Amygdala (tissue), 56 donors: ENCODE measurements around the gene RGS6.

Experiments used
- DNase-seq, 56 donors: peaks; one replicate each; lab custom pipeline; 2025; lab: John Stamatoyannopoulos, UW

Gene RGS6

DNA sequence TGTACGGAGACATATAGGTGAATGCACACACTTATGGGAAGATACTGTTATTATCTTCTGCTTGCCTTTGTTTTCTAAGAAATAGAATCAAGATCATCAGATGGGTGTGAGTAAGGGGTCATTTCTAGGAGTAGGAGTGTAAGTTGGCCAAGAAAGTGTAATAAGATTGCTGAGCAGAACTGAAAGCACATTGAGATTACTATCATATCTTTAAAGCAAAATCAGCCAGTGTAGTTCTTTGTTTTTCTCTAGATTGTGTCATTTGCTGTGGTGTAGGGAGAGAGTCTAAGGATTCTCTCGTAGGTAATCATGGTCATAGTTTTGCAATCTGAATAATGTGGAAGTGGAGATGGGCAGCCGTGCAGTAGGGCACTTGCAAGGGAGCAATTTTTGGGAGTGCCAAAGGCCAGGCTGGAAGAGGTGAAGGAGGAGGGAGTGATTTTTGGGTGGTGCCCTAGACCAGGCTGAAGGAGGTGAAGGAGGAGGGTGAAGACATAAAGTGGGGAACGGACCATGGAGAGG is 131.6 kb downstream of the RGS6 start:
- no peak for DNase-seq

GRCh38 chr14:72064501-72064900 is 132.3 kb downstream of the RGS6 start:
- DNase-seq = no peak

DNA sequence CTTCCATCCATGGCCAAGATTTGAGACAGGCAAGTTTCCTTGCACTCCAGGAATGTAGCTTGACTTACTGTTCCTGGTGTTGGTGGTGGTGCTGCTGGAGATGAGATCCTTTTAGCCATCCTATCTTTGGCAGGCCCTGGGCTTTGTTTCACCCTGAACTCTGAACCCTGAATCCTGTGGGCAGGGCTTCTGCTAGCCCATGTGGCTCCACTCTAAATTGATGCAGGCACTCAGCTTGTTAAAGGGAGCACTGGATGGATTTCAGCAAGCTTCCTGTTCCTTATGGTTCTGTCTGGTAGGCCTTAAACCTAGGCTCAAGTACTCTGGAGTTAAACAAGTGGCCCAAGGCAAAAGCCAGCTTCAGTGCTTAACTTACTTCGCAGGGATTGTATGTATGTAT is 138.2 kb downstream of the RGS6 start:
- DNase-seq = no peak

- DNase-seq = no peak
Measured at GRCh38 chr14:72075649-72076334, 143.6 kb downstream of the RGS6 start.

GRCh38 chr14:72081137-72081536 is 148.9 kb downstream of the RGS6 start:
- no peak for DNase-seq

- DNase-seq = no peak
Measured at GRCh38 chr14:72084935-72085334, 152.7 kb downstream of the RGS6 start.

DNA sequence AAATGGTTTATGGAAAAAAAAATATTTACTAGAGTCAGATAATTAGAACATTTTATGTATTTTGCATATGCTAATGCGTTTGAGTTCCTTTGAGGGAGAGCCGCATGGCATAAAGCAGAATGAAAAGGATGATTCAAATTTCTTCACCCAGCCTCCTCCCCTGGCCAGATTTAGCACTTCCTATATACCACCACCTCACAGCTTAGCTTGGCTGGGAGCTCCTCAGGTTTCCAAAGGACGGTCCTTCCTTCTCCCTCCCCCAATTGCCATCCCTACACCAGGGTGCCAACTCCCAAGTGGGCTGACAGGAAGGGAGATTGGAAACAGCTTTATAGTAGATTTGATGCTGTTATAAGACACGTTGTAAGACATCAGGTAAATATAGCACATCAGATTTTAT is 157.4 kb downstream of the RGS6 start:
- no peak for DNase-seq

GRCh38 chr14:72094844-72095582 is 162.8 kb downstream of the RGS6 start:
- no peak for DNase-seq

GRCh38 chr14:72097173-72097783 is 165.0 kb downstream of the RGS6 start:
- DNase-seq = no peak

- no peak for DNase-seq
Measured at GRCh38 chr14:72098210-72098609, 166.0 kb downstream of the RGS6 start.

GRCh38 chr14:72099566-72099965 is 167.3 kb downstream of the RGS6 start:
- no peak for DNase-seq

GRCh38 chr14:72104011-72104613 is 171.9 kb downstream of the RGS6 start:
- peak in 1 of 56 donors; percentile 4 for DNase-seq

DNA sequence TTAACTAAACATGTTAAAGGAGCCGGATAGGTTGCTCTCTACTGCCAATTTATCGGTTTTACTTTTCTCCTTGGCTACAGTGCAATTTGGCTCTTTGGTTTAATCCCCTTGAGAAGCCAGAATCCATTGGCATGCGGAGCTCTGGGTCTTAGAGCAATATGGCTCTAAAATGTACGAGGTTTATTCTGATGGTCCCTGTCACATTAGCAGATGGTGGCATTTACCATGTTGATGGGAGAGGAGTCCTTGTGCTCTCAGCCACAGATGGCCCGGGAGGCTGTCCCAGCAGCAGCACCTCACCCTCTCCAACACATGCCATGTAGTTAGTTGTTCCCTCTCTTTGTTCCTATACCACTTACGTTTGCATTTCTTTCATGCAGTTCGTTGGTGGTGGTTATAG is 179.7 kb downstream of the RGS6 start:
- DNase-seq = no peak

- no peak for DNase-seq
Measured at GRCh38 chr14:72118841-72119240, 186.6 kb downstream of the RGS6 start.

DNA sequence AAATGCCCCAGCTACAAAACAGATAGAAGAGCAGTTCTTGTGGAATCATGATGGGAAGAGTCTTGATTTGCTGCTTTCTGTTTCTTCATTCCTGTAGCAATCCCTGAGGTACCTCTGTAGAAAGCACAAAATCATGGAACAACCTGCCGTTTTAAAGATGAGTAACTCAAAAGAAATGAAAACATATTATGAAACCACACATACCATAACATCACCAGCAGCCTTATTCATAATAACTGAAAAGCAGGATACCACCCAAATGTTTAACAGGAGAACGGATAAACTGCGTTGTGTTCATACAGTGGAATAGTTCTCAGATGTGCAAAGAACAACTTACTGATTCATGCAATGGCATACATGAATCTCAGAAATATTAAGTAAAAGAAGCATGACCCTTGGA is 188.1 kb downstream of the RGS6 start:
- DNase-seq = no peak

DNA sequence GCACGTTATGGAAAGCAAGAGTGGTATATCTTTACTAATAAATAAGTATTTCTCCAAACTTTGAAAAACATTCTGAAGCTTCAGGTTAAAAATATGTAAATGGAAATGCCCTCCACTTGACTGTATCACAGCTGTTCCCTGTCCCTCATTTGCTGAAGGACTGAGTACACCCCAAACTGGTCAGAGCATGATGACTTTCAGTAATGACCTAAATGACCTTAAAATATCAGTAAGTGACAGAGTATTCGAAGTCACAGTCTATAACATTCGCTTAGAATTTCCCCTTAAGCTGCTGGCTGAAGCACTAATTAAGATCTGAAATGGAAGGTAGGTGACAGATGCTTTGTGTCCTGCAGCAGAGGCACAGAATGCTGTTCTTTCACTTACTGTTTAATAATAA is 191.5 kb downstream of the RGS6 start:
- no peak for DNase-seq

- no peak for DNase-seq
Measured at GRCh38 chr14:72124171-72124570, 191.9 kb downstream of the RGS6 start.

- no peak for DNase-seq
Measured at GRCh38 chr14:72126091-72126490, 193.9 kb downstream of the RGS6 start.

DNA sequence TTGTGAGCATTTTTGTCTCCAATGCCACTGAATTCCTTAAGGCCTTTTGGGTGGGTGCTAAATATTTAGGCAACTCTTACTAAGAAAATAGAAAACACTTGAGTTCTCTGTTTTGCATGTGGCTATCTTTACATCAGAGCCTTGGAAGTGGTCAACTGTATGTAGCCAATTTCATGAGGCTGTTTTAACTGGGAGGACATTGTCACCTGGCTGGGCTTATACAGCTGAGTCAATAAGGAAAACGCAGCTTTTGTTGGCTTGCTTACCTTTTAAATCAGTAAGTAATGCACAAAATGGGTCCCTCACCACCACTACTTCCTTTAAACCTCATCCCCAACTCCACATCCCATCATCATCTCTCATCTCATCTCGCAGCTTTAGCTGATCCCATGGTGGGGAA is 194.3 kb downstream of the RGS6 start:
- DNase-seq = no peak

DNA sequence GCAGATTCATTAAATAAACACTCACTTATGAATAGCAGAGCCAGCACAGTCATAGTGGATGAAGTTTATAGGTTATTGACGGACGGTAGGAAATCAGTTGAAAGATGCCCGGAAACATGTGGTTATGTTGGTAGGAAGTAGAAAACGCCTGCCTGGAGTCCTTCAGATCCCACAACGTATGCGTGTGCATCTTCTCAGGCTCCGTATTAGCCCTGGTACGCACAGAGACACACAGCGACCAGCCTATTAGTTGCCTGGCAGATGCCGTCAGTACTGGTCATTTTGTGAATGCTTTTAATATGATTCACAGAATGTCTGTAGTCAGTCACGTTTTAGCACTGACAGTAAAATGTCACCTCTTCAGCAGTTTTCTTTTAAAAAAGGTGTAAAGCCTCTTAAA is 196.4 kb downstream of the RGS6 start:
- DNase-seq = no peak

- DNase-seq = no peak
Measured at GRCh38 chr14:72129291-72129690, 197.1 kb downstream of the RGS6 start.
